ENCODE data around the gene ZBTB16. TPM values are rescaled to one million over a fixed set of nuclear protein-coding genes. Genes with fewer than 3 reads are reported as not detected.

ZBTB16 gene
- total and polyA plus RNA-seq, 8 donors, result 3.4 to 55.6 (median 9.5) TPM

- Histone ChIP-seq H3K4me1 (peaks cover 12 to 30% of the 10 kb centered on the region in 2 donors), H3K9me3 (no peaks in the 10 kb centered on the region), H3K27me3 (no peaks in the 10 kb centered on the region), H3K36me3 (no peaks in the 10 kb centered on the region), H3K27ac (peak overlapping the region in 1 of 2 donors; percentile 80), H3K4me3 (no peak overlapping the region)
- TF ChIP-seq CTCF (IDR thresholded peaks at IDR 0.05), result no peak
- intact Hi-C loops (cut with DNase I), result no loop called here
- DNase-seq (no peak), ATAC-seq (no peak)
These were observed 231.2 kb downstream of the ZBTB16 start for GRCh38 chr11:114290503-114291235.

GRCh38 chr11:114291381-114291780, 231.9 kb downstream of the ZBTB16 start:
- no peaks in the 10 kb centered on the region for H3K36me3 ChIP-seq
- peaks cover 12 to 36% of the 10 kb centered on the region in 2 donors for H3K4me1 ChIP-seq
- ATAC-seq, result no peak
- DNase-seq, result no peak
- no peaks in the 10 kb centered on the region for H3K27me3 ChIP-seq
- H3K4me3 ChIP-seq, result peak overlapping the region in 1 of 2 donors; percentile 11
- H3K27ac ChIP-seq, result peak overlapping the region; percentile 60 to 80
- TF ChIP-seq CTCF (IDR thresholded peaks at IDR 0.05), result no peak
- intact Hi-C loops (cut with DNase I), result no loop called here
- H3K9me3 ChIP-seq, result no peaks in the 10 kb centered on the region

GRCh38 chr11:114291842-114292680, 232.6 kb downstream of the ZBTB16 start:
- ATAC-seq (no peak), DNase-seq (no peak)
- Histone ChIP-seq H3K4me1 (peaks cover 12 to 36% of the 10 kb centered on the region in 2 donors), H3K4me3 (peak overlapping the region in 1 of 2 donors; percentile 11), H3K27ac (peak overlapping the region; percentile 60 to 80), H3K36me3 (no peaks in the 10 kb centered on the region), H3K27me3 (no peaks in the 10 kb centered on the region), H3K9me3 (no peaks in the 10 kb centered on the region)
- no peak for TF ChIP-seq CTCF (IDR thresholded peaks at IDR 0.05)
- intact Hi-C loops (cut with DNase I), result no loop called here

GRCh38 chr11:114293201-114293711, 233.7 kb downstream of the ZBTB16 start:
- Histone ChIP-seq H3K4me3 (no peak overlapping the region), H3K9me3 (no peaks in the 10 kb centered on the region), H3K36me3 (no peaks in the 10 kb centered on the region), H3K4me1 (peaks cover 12 to 36% of the 10 kb centered on the region in 2 donors), H3K27me3 (no peaks in the 10 kb centered on the region), H3K27ac (peak overlapping the region; percentile 60 to 87)
- no peak for ATAC-seq
- DNase-seq, result no peak
- intact Hi-C loops (cut with DNase I), result no loop called here
- no peak for TF ChIP-seq CTCF (IDR thresholded peaks at IDR 0.05)

All from left lung (tissue), 10 donors.